HUES6 (cell line): ENCODE measurements around the gene ADARB2.

Experiments used
- H3K27ac ChIP-seq: 2 replicates; pipeline ENCODE4 v1.7.0; 2013; ENCODE audit warnings: low read depth, mild to moderate bottlenecking, low read length, inconsistent platforms
- H3K27me3 ChIP-seq: 2 replicates; pipeline ENCODE4 v1.6.1; 2013; ENCODE audit warnings: low read length; ENCODE audit not compliant: control insufficient read depth, insufficient read depth
- H3K36me3 ChIP-seq: 2 replicates; pipeline ENCODE4 v1.6.1; 2013; ENCODE audit warnings: low read length; ENCODE audit not compliant: control insufficient read depth, insufficient read depth
- H3K4me1 ChIP-seq: 2 replicates; pipeline ENCODE4 v1.6.1; 2013; ENCODE audit warnings: low read length; ENCODE audit not compliant: control insufficient read depth, insufficient read depth
- H3K4me3 ChIP-seq: 2 replicates; pipeline ENCODE4 v1.5.1; 2013; ENCODE audit warnings: low read depth, low read length
- H3K9ac ChIP-seq: one replicate; pipeline ENCODE4 v1.6.1; 2013; ENCODE audit warnings: mild to moderate bottlenecking, low read length
- H3K9me3 ChIP-seq: 2 replicates; pipeline ENCODE4 v1.6.1; 2013; ENCODE audit warnings: low read depth, low read length; ENCODE audit not compliant: control insufficient read depth, insufficient read depth

Gene ADARB2

GRCh38 chr10:1316121-1316808 is 421.1 kb downstream of the ADARB2 start:
- Histone ChIP-seq H3K9me3 (no peaks in the 10 kb centered on the region), H3K27ac (no peak overlapping the region), H3K4me1 (peaks cover 6% of the 10 kb centered on the region; the same call in 1 of the 2 replicates), H3K36me3 (no peaks in the 10 kb centered on the region), H3K9ac (no peak overlapping the region), H3K4me3 (no peak overlapping the region), H3K27me3 (no peaks in the 10 kb centered on the region)

GRCh38 chr10:1315178-1315577 is 422.1 kb downstream of the ADARB2 start:
- no peaks in the 10 kb centered on the region for H3K9me3 ChIP-seq
- H3K4me1 ChIP-seq, result peaks cover 16% of the 10 kb centered on the region
- no peak overlapping the region for H3K9ac ChIP-seq
- no peak overlapping the region for H3K27ac ChIP-seq
- H3K36me3 ChIP-seq, result no peaks in the 10 kb centered on the region
- no peaks in the 10 kb centered on the region for H3K27me3 ChIP-seq
- H3K4me3 ChIP-seq, result no peak overlapping the region

- Histone ChIP-seq H3K4me1 (peaks cover 35% of the 10 kb centered on the region), H3K9me3 (no peaks in the 10 kb centered on the region), H3K4me3 (no peak overlapping the region), H3K27ac (peak overlapping the region; percentile 91; the same call in 1 of the 2 replicates), H3K27me3 (no peaks in the 10 kb centered on the region), H3K36me3 (no peaks in the 10 kb centered on the region), H3K9ac (no peak overlapping the region)
Measured at GRCh38 chr10:1311726-1312125, 425.6 kb downstream of the ADARB2 start.

GRCh38 chr10:1310271-1310789 is 427.0 kb downstream of the ADARB2 start:
- Histone ChIP-seq H3K27ac (peak overlapping the region; percentile 91), H3K27me3 (no peaks in the 10 kb centered on the region), H3K36me3 (no peaks in the 10 kb centered on the region), H3K9me3 (no peaks in the 10 kb centered on the region), H3K4me3 (peak overlapping the region; percentile 42), H3K9ac (peak overlapping the region; percentile 81), H3K4me1 (peaks cover 30% of the 10 kb centered on the region)

- peak overlapping the region; percentile 81 for H3K9ac ChIP-seq
- H3K27me3 ChIP-seq, result no peaks in the 10 kb centered on the region
- peak overlapping the region; percentile 91 for H3K27ac ChIP-seq
- no peaks in the 10 kb centered on the region for H3K9me3 ChIP-seq
- peak overlapping the region; percentile 42 for H3K4me3 ChIP-seq
- peaks cover 30% of the 10 kb centered on the region for H3K4me1 ChIP-seq
- H3K36me3 ChIP-seq, result no peaks in the 10 kb centered on the region
Measured at GRCh38 chr10:1309617-1310270, 427.6 kb downstream of the ADARB2 start.

- peak overlapping the region; percentile 5 for H3K9ac ChIP-seq
- no peaks in the 10 kb centered on the region for H3K9me3 ChIP-seq
- no peaks in the 10 kb centered on the region for H3K36me3 ChIP-seq
- H3K4me1 ChIP-seq, result peaks cover 30% of the 10 kb centered on the region
- H3K27ac ChIP-seq, result peak overlapping the region; percentile 91
- H3K4me3 ChIP-seq, result no peak overlapping the region
- H3K27me3 ChIP-seq, result no peaks in the 10 kb centered on the region
Measured at GRCh38 chr10:1308962-1309616, 428.2 kb downstream of the ADARB2 start.

- H3K4me3 ChIP-seq, result no peak overlapping the region
- no peaks in the 10 kb centered on the region for H3K9me3 ChIP-seq
- H3K4me1 ChIP-seq, result peaks cover 30% of the 10 kb centered on the region
- H3K27ac ChIP-seq, result no peak overlapping the region
- H3K9ac ChIP-seq, result no peak overlapping the region
- no peaks in the 10 kb centered on the region for H3K27me3 ChIP-seq
- H3K36me3 ChIP-seq, result no peaks in the 10 kb centered on the region
Measured at GRCh38 chr10:1308173-1308961, 429.0 kb downstream of the ADARB2 start.

GRCh38 chr10:1301143-1301542 is 436.2 kb downstream of the ADARB2 start:
- H3K4me1 ChIP-seq, result no peaks in the 10 kb centered on the region
- no peak overlapping the region for H3K27ac ChIP-seq

GRCh38 chr10:1300218-1300617 is 437.1 kb downstream of the ADARB2 start:
- Histone ChIP-seq H3K27me3 (no peaks in the 10 kb centered on the region), H3K36me3 (no peaks in the 10 kb centered on the region), H3K27ac (no peak overlapping the region), H3K9ac (no peak overlapping the region), H3K9me3 (peaks cover 8% of the 10 kb centered on the region; the same call in 1 of the 2 replicates), H3K4me1 (no peaks in the 10 kb centered on the region), H3K4me3 (no peak overlapping the region)

More at GRCh38 chr10:1301143-1301542, 436.2 kb downstream of the ADARB2 start:
- Histone ChIP-seq H3K9ac (no peak overlapping the region), H3K9me3 (peaks cover 8% of the 10 kb centered on the region; the same call in 1 of the 2 replicates), H3K36me3 (no peaks in the 10 kb centered on the region), H3K27me3 (no peaks in the 10 kb centered on the region), H3K4me3 (no peak overlapping the region)

GRCh38 chr10:1299041-1299726 is 438.1 kb downstream of the ADARB2 start:
- no peak overlapping the region for H3K4me3 ChIP-seq
- H3K27ac ChIP-seq, result no peak overlapping the region
- no peaks in the 10 kb centered on the region for H3K36me3 ChIP-seq
- no peaks in the 10 kb centered on the region for H3K27me3 ChIP-seq
- peaks cover 4% of the 10 kb centered on the region for H3K4me1 ChIP-seq
- H3K9ac ChIP-seq, result no peak overlapping the region
- H3K9me3 ChIP-seq, result peaks cover 8% of the 10 kb centered on the region; the same call in 1 of the 2 replicates
